ENCODE results near the gene SLC4A1.

Gene SLC4A1

GRCh38 chr17:44297975-44298374 is 30.0 kb upstream of the SLC4A1 start:
- TF ChIP-seq CREB1 (IDR thresholded peaks at IDR 0.05; ENCODE audit: low read depth) (no peak), TCF12 (IDR thresholded peaks at IDR 0.05; ENCODE audit: low read depth) (no peak), TEAD4 (IDR thresholded peaks at IDR 0.05) (no peak), EGR1 (IDR thresholded peaks at IDR 0.05) (no peak), YY1 (IDR thresholded peaks at IDR 0.05; ENCODE audit: low read depth) (no peak), FOXM1 (IDR thresholded peaks at IDR 0.05; ENCODE audit: borderline replicate concordance, low read depth) (no peak), TAF1 (IDR thresholded peaks at IDR 0.05; ENCODE audit: low read depth) (no peak), USF1 (IDR thresholded peaks at IDR 0.05) (no peak), NFIC (IDR thresholded peaks at IDR 0.05) (no peak), ZBTB7A (IDR thresholded peaks at IDR 0.05; ENCODE audit: low read depth) (no peak), CEBPB (IDR thresholded peaks at IDR 0.05) (no peak), EP300 (IDR thresholded peaks at IDR 0.05; ENCODE audit: borderline replicate concordance) (no peak), RAD21 (IDR thresholded peaks at IDR 0.05; ENCODE audit: low read depth) (no peak)
- TF ChIP-seq, protein P1, sequence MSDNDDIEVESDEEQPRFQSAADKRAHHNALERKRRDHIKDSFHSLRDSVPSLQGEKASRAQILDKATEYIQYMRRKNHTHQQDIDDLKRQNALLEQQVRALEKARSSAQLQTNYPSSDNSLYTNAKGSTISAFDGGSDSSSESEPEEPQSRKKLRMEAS (IDR thresholded peaks at IDR 0.05): no peak
- TF ChIP-seq, protein P2, sequence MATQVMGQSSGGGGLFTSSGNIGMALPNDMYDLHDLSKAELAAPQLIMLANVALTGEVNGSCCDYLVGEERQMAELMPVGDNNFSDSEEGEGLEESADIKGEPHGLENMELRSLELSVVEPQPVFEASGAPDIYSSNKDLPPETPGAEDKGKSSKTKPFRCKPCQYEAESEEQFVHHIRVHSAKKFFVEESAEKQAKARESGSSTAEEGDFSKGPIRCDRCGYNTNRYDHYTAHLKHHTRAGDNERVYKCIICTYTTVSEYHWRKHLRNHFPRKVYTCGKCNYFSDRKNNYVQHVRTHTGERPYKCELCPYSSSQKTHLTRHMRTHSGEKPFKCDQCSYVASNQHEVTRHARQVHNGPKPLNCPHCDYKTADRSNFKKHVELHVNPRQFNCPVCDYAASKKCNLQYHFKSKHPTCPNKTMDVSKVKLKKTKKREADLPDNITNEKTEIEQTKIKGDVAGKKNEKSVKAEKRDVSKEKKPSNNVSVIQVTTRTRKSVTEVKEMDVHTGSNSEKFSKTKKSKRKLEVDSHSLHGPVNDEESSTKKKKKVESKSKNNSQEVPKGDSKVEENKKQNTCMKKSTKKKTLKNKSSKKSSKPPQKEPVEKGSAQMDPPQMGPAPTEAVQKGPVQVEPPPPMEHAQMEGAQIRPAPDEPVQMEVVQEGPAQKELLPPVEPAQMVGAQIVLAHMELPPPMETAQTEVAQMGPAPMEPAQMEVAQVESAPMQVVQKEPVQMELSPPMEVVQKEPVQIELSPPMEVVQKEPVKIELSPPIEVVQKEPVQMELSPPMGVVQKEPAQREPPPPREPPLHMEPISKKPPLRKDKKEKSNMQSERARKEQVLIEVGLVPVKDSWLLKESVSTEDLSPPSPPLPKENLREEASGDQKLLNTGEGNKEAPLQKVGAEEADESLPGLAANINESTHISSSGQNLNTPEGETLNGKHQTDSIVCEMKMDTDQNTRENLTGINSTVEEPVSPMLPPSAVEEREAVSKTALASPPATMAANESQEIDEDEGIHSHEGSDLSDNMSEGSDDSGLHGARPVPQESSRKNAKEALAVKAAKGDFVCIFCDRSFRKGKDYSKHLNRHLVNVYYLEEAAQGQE (IDR thresholded peaks at IDR 0.05; ENCODE audit: low read depth): no peak

GRCh38 chr17:44293509-44294226 is 25.7 kb upstream of the SLC4A1 start:
- TF ChIP-seq EGR1 (IDR thresholded peaks at IDR 0.05): no peak
- no peak for TF ChIP-seq RAD21 (IDR thresholded peaks at IDR 0.05; ENCODE audit: low read depth)
- TF ChIP-seq, protein P1 (IDR thresholded peaks at IDR 0.05): no peak
- no peak for TF ChIP-seq YY1 (IDR thresholded peaks at IDR 0.05; ENCODE audit: low read depth)
- no peak for TF ChIP-seq EP300 (IDR thresholded peaks at IDR 0.05; ENCODE audit: borderline replicate concordance)
- no peak for TF ChIP-seq TCF12 (IDR thresholded peaks at IDR 0.05; ENCODE audit: low read depth)
- TF ChIP-seq FOXM1 (IDR thresholded peaks at IDR 0.05; ENCODE audit: borderline replicate concordance, low read depth): no peak
- TF ChIP-seq TAF1 (IDR thresholded peaks at IDR 0.05; ENCODE audit: low read depth): no peak
- TF ChIP-seq, protein P2 (IDR thresholded peaks at IDR 0.05; ENCODE audit: low read depth): no peak
- no peak for TF ChIP-seq USF1 (IDR thresholded peaks at IDR 0.05)
- no peak for TF ChIP-seq CEBPB (IDR thresholded peaks at IDR 0.05)
- no peak for TF ChIP-seq CREB1 (IDR thresholded peaks at IDR 0.05; ENCODE audit: low read depth)
- TF ChIP-seq TEAD4 (IDR thresholded peaks at IDR 0.05): no peak
- TF ChIP-seq ZBTB7A (IDR thresholded peaks at IDR 0.05; ENCODE audit: low read depth): no peak
- TF ChIP-seq NFIC (IDR thresholded peaks at IDR 0.05): no peak

DNA sequence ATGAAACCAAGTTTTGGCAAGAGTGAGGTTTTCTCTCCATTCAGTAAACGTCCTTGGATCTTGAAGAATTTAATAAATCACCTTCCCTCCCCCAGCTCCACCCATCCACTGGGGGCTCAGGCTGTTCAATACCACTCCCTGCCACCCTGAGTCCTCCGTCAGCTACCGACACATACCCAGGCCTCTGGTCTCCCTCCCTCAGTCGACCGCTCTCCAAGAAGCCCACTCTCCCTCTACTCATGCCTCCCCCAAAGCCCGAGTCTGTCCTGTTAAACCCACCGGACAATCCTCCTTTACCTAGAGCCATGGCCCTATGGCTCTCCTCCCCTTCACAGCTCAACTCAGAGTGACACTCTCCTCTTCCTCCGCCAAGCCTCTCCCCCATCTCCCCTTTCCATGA is 19.7 kb upstream of the SLC4A1 start:
- no peak for TF ChIP-seq YY1 (IDR thresholded peaks at IDR 0.05; ENCODE audit: low read depth)
- TF ChIP-seq EGR1 (IDR thresholded peaks at IDR 0.05): no peak
- no peak for TF ChIP-seq CEBPB (IDR thresholded peaks at IDR 0.05)
- TF ChIP-seq EP300 (IDR thresholded peaks at IDR 0.05; ENCODE audit: borderline replicate concordance): no peak

GRCh38 chr17:44284024-44284400 is 16.1 kb upstream of the SLC4A1 start:
- TF ChIP-seq EP300 (IDR thresholded peaks at IDR 0.05; ENCODE audit: borderline replicate concordance) (no peak), CEBPB (IDR thresholded peaks at IDR 0.05) (no peak), YY1 (IDR thresholded peaks at IDR 0.05; ENCODE audit: low read depth) (no peak), ZBTB7A (IDR thresholded peaks at IDR 0.05; ENCODE audit: low read depth) (no peak), CREB1 (IDR thresholded peaks at IDR 0.05; ENCODE audit: low read depth) (no peak), NFIC (IDR thresholded peaks at IDR 0.05) (no peak), RAD21 (IDR thresholded peaks at IDR 0.05; ENCODE audit: low read depth) (no peak)
- TF ChIP-seq, protein P2 (IDR thresholded peaks at IDR 0.05; ENCODE audit: low read depth): no peak
